ENCODE measurements around the gene GNAT3.
A peak's percentile ranks its signal among the peaks of the same experiment; 100 is the strongest.

DNA sequence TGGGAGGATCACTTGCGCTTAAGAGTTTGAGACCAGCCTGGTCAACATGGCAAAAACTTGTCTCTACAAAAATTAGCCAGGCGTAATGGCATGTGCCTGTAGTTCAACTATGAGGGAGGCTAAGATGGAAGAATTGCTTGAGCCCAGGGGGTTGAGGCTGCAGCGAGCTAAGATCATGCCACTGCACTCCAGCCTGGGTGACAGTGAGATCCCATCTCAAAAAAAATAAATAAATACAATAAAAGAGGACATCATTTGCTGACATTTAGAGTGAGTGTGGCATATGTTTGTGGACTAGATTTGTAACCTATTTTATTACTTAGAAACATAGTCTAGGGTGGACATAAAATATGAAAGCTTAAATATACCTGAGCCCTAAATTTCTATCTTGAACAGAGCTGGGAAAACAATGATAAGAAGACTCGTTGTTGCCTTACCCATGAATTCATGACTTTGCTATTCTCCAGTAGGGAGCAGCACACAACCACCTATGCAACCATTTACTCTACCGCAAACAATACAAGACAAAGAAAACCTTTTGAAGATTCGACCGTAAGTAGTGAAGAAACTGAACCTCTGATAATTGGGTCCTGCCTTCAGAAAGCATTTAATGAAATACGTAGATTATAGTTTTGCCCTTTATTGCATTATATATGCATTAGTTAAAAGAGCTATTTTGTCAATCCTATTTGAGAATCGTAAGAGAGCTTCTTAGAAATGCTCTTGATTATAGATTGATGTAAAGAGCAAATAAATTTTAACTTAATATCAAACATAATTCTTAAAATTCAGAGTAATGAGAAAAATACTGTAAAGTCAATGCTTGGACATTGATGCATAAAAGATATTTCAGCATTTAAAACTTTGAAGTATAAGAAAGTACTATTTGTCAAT lies 83.5 kb downstream of the GNAT3 start:
- TF ChIP-seq CTCF (IDR thresholded peaks at IDR 0.05; ENCODE audit: borderline replicate concordance, extremely low read depth, low read length, poor library complexity, severe bottlenecking) (peak; percentile 45), EZH2 (IDR thresholded peaks at IDR 0.05; ENCODE audit: borderline replicate concordance, low read depth, low read length, severe bottlenecking) (no peak)

Data from DND-41 (cell line).